ENCODE results near the gene KCNAB1. TPM values are rescaled to one million over a fixed set of nuclear protein-coding genes. Genes with fewer than 3 reads are reported as not detected.

KCNAB1 gene
- total RNA-seq, 1 experiment from 2014 or later = 1.0 TPM

DNA sequence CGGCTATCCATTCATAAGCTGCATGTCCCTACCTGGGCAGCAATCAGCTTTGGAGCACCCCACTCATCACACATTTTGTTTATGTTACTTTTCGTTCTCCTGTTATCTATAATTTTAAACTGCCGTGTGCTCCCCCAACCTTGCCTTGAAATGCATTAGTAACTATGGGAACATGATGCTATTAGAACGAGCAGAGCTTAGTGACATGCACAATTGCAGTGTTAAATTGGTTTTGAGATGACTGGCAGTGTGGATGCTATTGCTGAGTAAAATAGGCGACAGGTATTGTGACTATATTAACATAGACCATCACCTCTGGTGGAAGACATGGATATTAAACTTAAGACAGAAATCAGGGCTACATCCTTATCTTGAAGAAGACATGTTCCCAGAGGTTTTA, 191.6 kb downstream of the KCNAB1 start:
- Mint-ChIP-seq H3K4me3 (no peak overlapping the region), H3K9me3 (peaks cover 11% of the 10 kb centered on the region), H3K4me1 (peaks cover 26% of the 10 kb centered on the region), H3K27me3 (ENCODE audit: low read depth) (no peaks in the 10 kb centered on the region), H3K36me3 (no peaks in the 10 kb centered on the region; the same call in 1 of the 2 replicates), H3K27ac (no peak overlapping the region)
- ChIA-PET CTCF (interaction anchor here (1.0 kb wide), 1 partner anchor 198 kb away, joined by 3 read pairs; no protein-coding TSS in a partner anchor), POLR2A (no interaction called here)
- no peak for TF ChIP-seq TP53 (CRISPR knock-in tag; IDR thresholded peaks at IDR 0.05)
- no peak for TF ChIP-seq ZNF121 (CRISPR knock-in tag; IDR thresholded peaks at IDR 0.05)
- no peak for TF ChIP-seq ZNF423 (CRISPR knock-in tag; IDR thresholded peaks at IDR 0.05)
- no peak for TF ChIP-seq E2F5 (CRISPR knock-in tag; IDR thresholded peaks at IDR 0.05)
- no peak for TF ChIP-seq NR1H2 (CRISPR knock-in tag; IDR thresholded peaks at IDR 0.05)
- no peak for TF ChIP-seq ZNF512 (CRISPR knock-in tag; IDR thresholded peaks at IDR 0.05; ENCODE audit: borderline replicate concordance)
- TF ChIP-seq CBFB (CRISPR knock-in tag; IDR thresholded peaks at IDR 0.05; ENCODE audit: low read depth) = no peak
- TF ChIP-seq, protein P1, sequence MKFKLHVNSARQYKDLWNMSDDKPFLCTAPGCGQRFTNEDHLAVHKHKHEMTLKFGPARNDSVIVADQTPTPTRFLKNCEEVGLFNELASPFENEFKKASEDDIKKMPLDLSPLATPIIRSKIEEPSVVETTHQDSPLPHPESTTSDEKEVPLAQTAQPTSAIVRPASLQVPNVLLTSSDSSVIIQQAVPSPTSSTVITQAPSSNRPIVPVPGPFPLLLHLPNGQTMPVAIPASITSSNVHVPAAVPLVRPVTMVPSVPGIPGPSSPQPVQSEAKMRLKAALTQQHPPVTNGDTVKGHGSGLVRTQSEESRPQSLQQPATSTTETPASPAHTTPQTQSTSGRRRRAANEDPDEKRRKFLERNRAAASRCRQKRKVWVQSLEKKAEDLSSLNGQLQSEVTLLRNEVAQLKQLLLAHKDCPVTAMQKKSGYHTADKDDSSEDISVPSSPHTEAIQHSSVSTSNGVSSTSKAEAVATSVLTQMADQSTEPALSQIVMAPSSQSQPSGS (CRISPR knock-in tag; IDR thresholded peaks at IDR 0.05; ENCODE audit: borderline replicate concordance, low read depth) = no peak
- TF ChIP-seq OVOL2 (CRISPR knock-in tag; IDR thresholded peaks at IDR 0.05; ENCODE audit: borderline replicate concordance) = no peak
- TF ChIP-seq TEAD1 (CRISPR knock-in tag; IDR thresholded peaks at IDR 0.05) = no peak
- TF ChIP-seq ERG (CRISPR knock-in tag; IDR thresholded peaks at IDR 0.05) = no peak
- TF ChIP-seq MXD4 (CRISPR knock-in tag; IDR thresholded peaks at IDR 0.05; ENCODE audit: borderline replicate concordance) = no peak
- no peak for TF ChIP-seq KAT7 (CRISPR knock-in tag; IDR thresholded peaks at IDR 0.05; ENCODE audit: borderline replicate concordance)
- no peak for TF ChIP-seq HMGA2 (CRISPR knock-in tag; IDR thresholded peaks at IDR 0.05)
- no peak for TF ChIP-seq SP1 (CRISPR knock-in tag; conservative IDR thresholded peaks at IDR 0.05)
- TF ChIP-seq, protein P2, sequence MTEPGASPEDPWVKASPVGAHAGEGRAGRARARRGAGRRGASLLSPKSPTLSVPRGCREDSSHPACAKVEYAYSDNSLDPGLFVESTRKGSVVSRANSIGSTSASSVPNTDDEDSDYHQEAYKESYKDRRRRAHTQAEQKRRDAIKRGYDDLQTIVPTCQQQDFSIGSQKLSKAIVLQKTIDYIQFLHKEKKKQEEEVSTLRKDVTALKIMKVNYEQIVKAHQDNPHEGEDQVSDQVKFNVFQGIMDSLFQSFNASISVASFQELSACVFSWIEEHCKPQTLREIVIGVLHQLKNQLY (CRISPR knock-in tag; IDR thresholded peaks at IDR 0.05) = no peak
- ATAC-seq (no peak), DNase-seq (ENCODE audit: low spot score) (no peak)

- H3K36me3 Mint-ChIP-seq = no peaks in the 10 kb centered on the region
- H3K27ac Mint-ChIP-seq = no peak overlapping the region
- DNase-seq (ENCODE audit: low spot score) = no peak
- H3K4me1 Mint-ChIP-seq = peaks cover 34% of the 10 kb centered on the region
- H3K4me3 Mint-ChIP-seq = no peak overlapping the region
- ChIA-PET POLR2A (no interaction called here), CTCF (no interaction called here)
- ATAC-seq = no peak
- H3K27me3 Mint-ChIP-seq (ENCODE audit: low read depth) = no peaks in the 10 kb centered on the region
- peaks cover 3% of the 10 kb centered on the region for H3K9me3 Mint-ChIP-seq
- TF ChIP-seq MAX (CRISPR knock-in tag; IDR thresholded peaks at IDR 0.05) = no peak
- TF ChIP-seq ZNF219 (CRISPR knock-in tag; IDR thresholded peaks at IDR 0.05; ENCODE audit: borderline replicate concordance) = no peak
- no peak for TF ChIP-seq ATF3 (CRISPR knock-in tag; conservative IDR thresholded peaks at IDR 0.05)
- no peak for TF ChIP-seq E2F1 (CRISPR knock-in tag; IDR thresholded peaks at IDR 0.05)
Observed at GRCh38 chr3:156316076-156316475, 195.7 kb downstream of the KCNAB1 start.

All from WTC11 (cell line).